Left ventricle myocardium inferior (tissue), 1 donor: ENCODE results near the gene UGT1A4. TPM values are rescaled to one million over a fixed set of nuclear protein-coding genes. Genes with fewer than 3 reads are reported as not detected.

Source experiments
- DNase-seq: peaks from one replicate; pipeline ENCODE4 v3.0.0-alpha.2; 2020
- H3K27ac ChIP-seq: fragments of 200-600 bp; replicated peaks from 2 replicates; pipeline ENCODE4 v1.8.0; 2021
- H3K27me3 ChIP-seq: fragments of 200-600 bp; 2 replicates; pipeline ENCODE4 v1.8.0; 2021; ENCODE audit warnings: low read depth
- H3K36me3 ChIP-seq: fragments of 200-600 bp; 2 replicates; pipeline ENCODE4 v1.8.0; 2021
- H3K4me1 ChIP-seq: fragments of 200-600 bp; 2 replicates; pipeline ENCODE4 v1.8.0; 2021
- H3K4me3 ChIP-seq: fragments of 200-600 bp; 2 replicates; pipeline ENCODE4 v1.8.0; 2021; ENCODE audit warnings: mild to moderate bottlenecking, moderate library complexity
- H3K9me3 ChIP-seq: fragments of 200-600 bp; replicated peaks from 2 replicates; pipeline ENCODE4 v1.8.0; 2021
- CTCF ChIP-seq: fragments of 200-600 bp; IDR thresholded peaks from 2 replicates; pipeline ENCODE4 v1.8.0; 2021; ENCODE audit warnings: antibody characterized with exemption, mild to moderate bottlenecking, borderline replicate concordance
- intact Hi-C: fragments of 100-400 bp; cut with micrococcal nuclease; formaldehyde crosslinking; loops from one replicate; pipeline ENCODE4 v1.11.0; 2022
- total RNA-seq: library from RNA; stranded (reverse); fragmentation: NEBNext Ultra II Directional; extraction: Animal tissue kit (Norgen Biotek cat#: 25700); gene quantifications from one replicate; pipeline ENCODE4 v1.2.1, GENCODE V29; 2021
- donor health status: DM: no; HTN: yes; CAD: no; lungs with severe emphysema.

UGT1A4 gene
- total RNA-seq, 1 donor from 2014 or later: not detected

- no peak for TF ChIP-seq CTCF
- no peak overlapping the region for H3K27ac ChIP-seq
- H3K27me3 ChIP-seq: peaks cover 44% of the 10 kb centered on the region
- intact Hi-C loops: no loop called here
- no peak overlapping the region for H3K4me3 ChIP-seq
- H3K36me3 ChIP-seq: no peaks in the 10 kb centered on the region
- DNase-seq: no peak
- no peaks in the 10 kb centered on the region for H3K4me1 ChIP-seq
- no peaks in the 10 kb centered on the region for H3K9me3 ChIP-seq
Measured at GRCh38 chr2:233674995-233675394, 43.5 kb upstream of the UGT1A4 start.

- intact Hi-C loops: no loop called here
- DNase-seq: no peak
- no peaks in the 10 kb centered on the region for H3K4me1 ChIP-seq
- H3K4me3 ChIP-seq: no peak overlapping the region
- H3K27ac ChIP-seq: no peak overlapping the region
- H3K36me3 ChIP-seq: no peaks in the 10 kb centered on the region
- peaks cover 47% of the 10 kb centered on the region for H3K27me3 ChIP-seq
- no peak for TF ChIP-seq CTCF
- H3K9me3 ChIP-seq: no peaks in the 10 kb centered on the region
Measured at GRCh38 chr2:233676046-233676445, 42.5 kb upstream of the UGT1A4 start.

- no peak for TF ChIP-seq CTCF
- Histone ChIP-seq H3K4me1 (no peaks in the 10 kb centered on the region), H3K27me3 (peaks cover 45% of the 10 kb centered on the region), H3K36me3 (no peaks in the 10 kb centered on the region), H3K4me3 (no peak overlapping the region), H3K9me3 (no peaks in the 10 kb centered on the region), H3K27ac (no peak overlapping the region)
- intact Hi-C loops: no loop called here
- DNase-seq: no peak
Measured at GRCh38 chr2:233679196-233679595, 39.3 kb upstream of the UGT1A4 start.

GRCh38 chr2:233680361-233681045 is 38.0 kb upstream of the UGT1A4 start:
- Histone ChIP-seq H3K4me3 (no peak overlapping the region), H3K36me3 (no peaks in the 10 kb centered on the region), H3K27me3 (peaks cover 45% of the 10 kb centered on the region), H3K27ac (no peak overlapping the region), H3K4me1 (no peaks in the 10 kb centered on the region), H3K9me3 (no peaks in the 10 kb centered on the region)
- TF ChIP-seq CTCF: no peak
- DNase-seq: no peak
- intact Hi-C loops: no loop called here

GRCh38 chr2:233681521-233682099 is 36.9 kb upstream of the UGT1A4 start, which contains the start of gene UGT1A7:
Gene UGT1A7 (plus strand): TSS chr2:233681901. CDS start chr2:233681938, 37 bp downstream.
- intact Hi-C loops: no loop called here
- H3K27me3 ChIP-seq: peaks cover 45% of the 10 kb centered on the region
- TF ChIP-seq CTCF: no peak

More at GRCh38 chr2:233681521-233682099, 36.9 kb upstream of the UGT1A4 start, which contains the start of gene UGT1A7:
- Histone ChIP-seq H3K4me1 (no peaks in the 10 kb centered on the region), H3K9me3 (no peaks in the 10 kb centered on the region), H3K36me3 (no peaks in the 10 kb centered on the region), H3K27ac (no peak within 1 kb of the TSS), H3K4me3 (no peak within 1 kb of the TSS)
- DNase-seq: no peak
